ENCODE data around the gene FCRLA. TPM values are rescaled to one million over a fixed set of nuclear protein-coding genes. Genes with fewer than 3 reads are reported as not detected.

FCRLA gene
- total RNA-seq, 1 donor from 2014 or later: 0.32 TPM

GRCh38 chr1:161727256-161727924, 20.4 kb downstream of the FCRLA start:
- no peaks in the 10 kb centered on the region for H3K27me3 ChIP-seq
- intact Hi-C loops (cut with DNase I): no loop called here
- ATAC-seq: no peak
- H3K36me3 ChIP-seq: no peaks in the 10 kb centered on the region
- DNase-seq: no peak
- TF ChIP-seq, protein P1, sequence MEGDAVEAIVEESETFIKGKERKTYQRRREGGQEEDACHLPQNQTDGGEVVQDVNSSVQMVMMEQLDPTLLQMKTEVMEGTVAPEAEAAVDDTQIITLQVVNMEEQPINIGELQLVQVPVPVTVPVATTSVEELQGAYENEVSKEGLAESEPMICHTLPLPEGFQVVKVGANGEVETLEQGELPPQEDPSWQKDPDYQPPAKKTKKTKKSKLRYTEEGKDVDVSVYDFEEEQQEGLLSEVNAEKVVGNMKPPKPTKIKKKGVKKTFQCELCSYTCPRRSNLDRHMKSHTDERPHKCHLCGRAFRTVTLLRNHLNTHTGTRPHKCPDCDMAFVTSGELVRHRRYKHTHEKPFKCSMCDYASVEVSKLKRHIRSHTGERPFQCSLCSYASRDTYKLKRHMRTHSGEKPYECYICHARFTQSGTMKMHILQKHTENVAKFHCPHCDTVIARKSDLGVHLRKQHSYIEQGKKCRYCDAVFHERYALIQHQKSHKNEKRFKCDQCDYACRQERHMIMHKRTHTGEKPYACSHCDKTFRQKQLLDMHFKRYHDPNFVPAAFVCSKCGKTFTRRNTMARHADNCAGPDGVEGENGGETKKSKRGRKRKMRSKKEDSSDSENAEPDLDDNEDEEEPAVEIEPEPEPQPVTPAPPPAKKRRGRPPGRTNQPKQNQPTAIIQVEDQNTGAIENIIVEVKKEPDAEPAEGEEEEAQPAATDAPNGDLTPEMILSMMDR (IDR thresholded peaks at IDR 0.05): no peak
- H3K4me1 ChIP-seq: peaks cover 5% of the 10 kb centered on the region
- H3K4me3 ChIP-seq: peak overlapping the region; percentile 87
- H3K9me3 ChIP-seq: no peaks in the 10 kb centered on the region
- peak overlapping the region; percentile 90 for H3K27ac ChIP-seq

DNA sequence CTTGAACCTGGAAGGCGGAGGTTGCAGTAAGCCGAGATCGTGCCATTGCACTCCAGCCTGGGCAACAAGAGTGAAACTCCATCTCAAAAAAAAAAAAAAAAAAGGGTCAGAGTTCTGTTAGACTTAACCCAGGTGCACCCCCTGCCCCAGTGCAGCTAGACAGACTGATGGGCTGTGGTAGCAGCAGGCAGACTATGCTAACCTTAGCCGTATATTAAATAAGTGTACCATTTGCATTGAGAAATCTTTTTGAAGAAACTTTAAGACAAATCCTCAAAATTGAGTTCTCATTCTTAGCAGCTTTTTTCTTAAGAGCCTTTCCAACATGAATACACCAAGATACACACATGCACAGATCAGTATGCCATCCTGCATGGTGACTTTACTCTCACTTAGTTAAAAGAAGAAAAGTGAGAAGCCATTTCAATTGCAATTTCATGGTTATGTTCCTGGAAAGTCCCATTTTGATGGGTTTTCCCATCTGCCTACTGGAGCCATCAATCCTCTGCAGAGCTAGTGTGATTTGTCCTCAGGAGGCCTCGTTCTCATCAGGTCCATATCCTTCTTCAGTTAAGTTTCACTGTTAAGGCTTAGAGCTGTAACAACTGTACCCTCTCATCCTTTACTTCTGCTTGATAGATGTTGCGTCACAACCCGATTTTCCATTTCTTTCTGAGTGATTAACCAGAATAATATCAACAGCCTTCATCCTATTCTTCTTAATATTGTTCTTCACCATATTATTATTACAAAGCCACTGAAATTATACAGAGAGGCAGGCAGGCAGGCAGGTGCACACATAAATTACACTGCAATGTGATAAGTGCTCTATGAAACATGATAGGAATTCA, 21.6 kb downstream of the FCRLA start:
- H3K4me1 ChIP-seq: peaks cover 5% of the 10 kb centered on the region
- no peak for DNase-seq
- no peak overlapping the region for H3K4me3 ChIP-seq
- H3K27me3 ChIP-seq: no peaks in the 10 kb centered on the region
- TF ChIP-seq, protein P1 (IDR thresholded peaks at IDR 0.05): no peak
- no peak overlapping the region for H3K27ac ChIP-seq
- H3K9me3 ChIP-seq: no peaks in the 10 kb centered on the region
- ATAC-seq: no peak
- H3K36me3 ChIP-seq: no peaks in the 10 kb centered on the region
- intact Hi-C loops (cut with DNase I): no loop called here

- intact Hi-C loops (cut with DNase I): no loop called here
- no peaks in the 10 kb centered on the region for H3K36me3 ChIP-seq
- H3K27me3 ChIP-seq: no peaks in the 10 kb centered on the region
- DNase-seq (no peak), ATAC-seq (no peak)
- H3K9me3 ChIP-seq: no peaks in the 10 kb centered on the region
- H3K27ac ChIP-seq: no peak overlapping the region
- H3K4me3 ChIP-seq: no peak overlapping the region
- peaks cover 5% of the 10 kb centered on the region for H3K4me1 ChIP-seq
- TF ChIP-seq, protein P1 (IDR thresholded peaks at IDR 0.05): no peak
Measured at GRCh38 chr1:161730050-161730564, 23.1 kb downstream of the FCRLA start.

DNA sequence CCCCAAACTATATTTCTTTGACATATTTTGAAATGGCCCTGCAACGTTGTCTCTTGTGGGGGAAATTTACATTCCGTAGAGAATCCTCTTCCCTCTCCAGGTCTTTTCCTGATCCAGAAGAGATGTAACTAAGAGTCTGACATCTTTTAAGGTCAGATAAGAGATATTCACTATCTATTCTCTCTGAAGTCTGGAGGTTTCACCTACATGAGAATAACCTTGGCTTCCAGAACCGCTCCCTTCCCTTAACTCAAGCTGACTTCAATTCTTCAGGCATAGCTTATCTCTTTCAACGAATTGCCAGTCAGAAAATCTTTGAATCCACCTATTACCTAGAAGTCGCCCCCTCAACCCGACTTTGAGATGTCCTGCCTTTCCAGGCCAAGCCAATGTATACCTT, 24.2 kb downstream of the FCRLA start:
- Histone ChIP-seq H3K9me3 (no peaks in the 10 kb centered on the region), H3K27me3 (no peaks in the 10 kb centered on the region), H3K4me3 (no peak overlapping the region), H3K27ac (no peak overlapping the region), H3K36me3 (no peaks in the 10 kb centered on the region), H3K4me1 (no peaks in the 10 kb centered on the region)
- intact Hi-C loops (cut with DNase I): no loop called here
- TF ChIP-seq, protein P1 (IDR thresholded peaks at IDR 0.05): no peak
- DNase-seq: no peak
- no peak for ATAC-seq

- Histone ChIP-seq H3K4me1 (no peaks in the 10 kb centered on the region), H3K36me3 (no peaks in the 10 kb centered on the region), H3K4me3 (no peak overlapping the region), H3K9me3 (no peaks in the 10 kb centered on the region), H3K27me3 (no peaks in the 10 kb centered on the region), H3K27ac (no peak overlapping the region)
- intact Hi-C loops (cut with DNase I): no loop called here
- ATAC-seq: no peak
- TF ChIP-seq, protein P1 (IDR thresholded peaks at IDR 0.05): no peak
- no peak for DNase-seq
Measured at GRCh38 chr1:161731981-161732718, 25.1 kb downstream of the FCRLA start.
